Liver (tissue), 3 donors: ENCODE measurements around the gene ASCC1.

ENCODE experiments used
- ATF3 ChIP-seq: IDR thresholded peaks from 2 replicates; pipeline ENCODE4 v1.6.1; 2016; ENCODE audit warnings: antibody characterized with exemption
- CTCF ChIP-seq: fragments of 150-350 bp; IDR thresholded peaks from 2 replicates; pipeline ENCODE4 v1.5.1; 2017; ENCODE audit warnings: improper control_type of control experiment, low read depth, low read length; ENCODE audit not compliant: missing input control
- HNF4G ChIP-seq: IDR thresholded peaks from 2 replicates; pipeline ENCODE4 v1.6.1; 2016; ENCODE audit warnings: antibody characterized with exemption
- SP1 ChIP-seq: IDR thresholded peaks from 2 replicates; pipeline ENCODE4 v1.6.1; 2018; ENCODE audit warnings: antibody characterized with exemption, mild to moderate bottlenecking
- TAF1 ChIP-seq: conservative IDR thresholded peaks from 2 replicates; pipeline ENCODE4 v1.6.1; 2016; ENCODE audit warnings: antibody characterized with exemption, mild to moderate bottlenecking
- YY1 ChIP-seq: IDR thresholded peaks from 2 replicates; pipeline ENCODE4 v1.6.1; 2016; ENCODE audit warnings: antibody characterized with exemption, mild to moderate bottlenecking
- donor health status: healthy.
- donor health status: healthy.

GRCh38 chr10:72176701-72177100 is 39.4 kb downstream of the ASCC1 start:
- TF ChIP-seq CTCF (no peak), YY1 (no peak), ATF3 (no peak), TAF1 (no peak), SP1 (no peak), HNF4G (no peak)
